Trophoblast cell (in vitro differentiated cells and primary cell): ENCODE data around the gene MEGF11.

Experiments used
- DNase-seq, 2 donors: peaks; one replicate each; pipeline ENCODE4 v3.0.0-alpha.2; 2016
- H2AFZ ChIP-seq: 2 replicates; pipeline ENCODE4 v1.6.1; 2013; ENCODE audit warnings: low read length, moderate library complexity, mild to moderate bottlenecking; ENCODE audit not compliant: insufficient read depth, poor library complexity
- H2AK5ac ChIP-seq: 2 replicates; pipeline ENCODE4 v1.6.1; 2013; ENCODE audit warnings: mild to moderate bottlenecking, low read length
- H2BK120ac ChIP-seq: 2 replicates; pipeline ENCODE4 v1.6.1; 2013; ENCODE audit warnings: low read length, mild to moderate bottlenecking, moderate library complexity; ENCODE audit not compliant: insufficient read depth, poor library complexity
- H2BK12ac ChIP-seq: 2 replicates; pipeline ENCODE4 v1.6.1; 2013; ENCODE audit warnings: mild to moderate bottlenecking, low read length, moderate library complexity
- H2BK5ac ChIP-seq: 2 replicates; pipeline ENCODE4 v1.6.1; 2013; ENCODE audit warnings: low read length, low read depth, moderate library complexity, mild to moderate bottlenecking; ENCODE audit not compliant: poor library complexity
- H3K14ac ChIP-seq: 2 replicates; pipeline ENCODE4 v1.6.1; 2013; ENCODE audit warnings: mild to moderate bottlenecking, low read length
- H3K18ac ChIP-seq: 2 replicates; pipeline ENCODE4 v1.6.1; 2013; ENCODE audit warnings: mild to moderate bottlenecking, low read length
- H3K23ac ChIP-seq: 2 replicates; pipeline ENCODE4 v1.6.1; 2013; ENCODE audit warnings: low read length
- H3K27ac ChIP-seq: 2 replicates; pipeline ENCODE4 v1.5.1; 2013; ENCODE audit warnings: low read depth, mild to moderate bottlenecking, inconsistent platforms, low read length, moderate library complexity
- H3K27me3 ChIP-seq: 2 replicates; pipeline ENCODE4 v1.6.1; 2013; ENCODE audit warnings: inconsistent platforms, mild to moderate bottlenecking, low read length, moderate library complexity; ENCODE audit not compliant: insufficient read depth
- H3K36me3 ChIP-seq, 2 experiments: 1 replicate in 1 of 2; 2 replicates in 1 of 2; pipeline ENCODE4 v1.6.1; 2013; ENCODE audit warnings: low read length in 2 of 2, mild to moderate bottlenecking in 2 of 2, moderate library complexity in 1 of 2; ENCODE audit not compliant: insufficient read depth in 2 of 2, control insufficient read depth in 1 of 2
- H3K4ac ChIP-seq: 2 replicates; pipeline ENCODE4 v1.6.1; 2013; ENCODE audit warnings: low read depth, mild to moderate bottlenecking, low read length, moderate library complexity
- H3K4me1 ChIP-seq, 2 experiments: 1 replicate in 1 of 2; 2 replicates in 1 of 2; pipeline ENCODE4 v1.6.1; 2013; ENCODE audit warnings: low read length in 2 of 2, mild to moderate bottlenecking in 2 of 2, moderate library complexity in 1 of 2; ENCODE audit not compliant: insufficient read depth in 2 of 2, control insufficient read depth in 1 of 2
- H3K4me2 ChIP-seq: 2 replicates; pipeline ENCODE4 v1.6.1; 2013; ENCODE audit warnings: inconsistent platforms, mild to moderate bottlenecking, low read length, moderate library complexity
- H3K4me3 ChIP-seq: 2 replicates; pipeline ENCODE4 v1.5.1; 2013; ENCODE audit warnings: mild to moderate bottlenecking, low read depth, low read length, inconsistent platforms
- H3K79me1 ChIP-seq: one replicate; pipeline ENCODE4 v1.6.1; 2013; ENCODE audit warnings: low read length
- H3K79me2 ChIP-seq: 2 replicates; pipeline ENCODE4 v1.6.1; 2013; ENCODE audit warnings: low read length, mild to moderate bottlenecking; ENCODE audit not compliant: control insufficient read depth, insufficient read depth, poor library complexity
- H3K9ac ChIP-seq: 2 replicates; pipeline ENCODE4 v1.6.1; 2013; ENCODE audit warnings: mild to moderate bottlenecking, low read length
- H3K9me3 ChIP-seq: 2 replicates; pipeline ENCODE4 v1.6.1; 2013; ENCODE audit warnings: low read depth, mild to moderate bottlenecking, control low read depth, inconsistent platforms, low read length; ENCODE audit not compliant: insufficient read depth
- H4K12ac ChIP-seq: 2 replicates; pipeline ENCODE4 v1.6.1; 2013; ENCODE audit warnings: low read depth, mild to moderate bottlenecking, low read length, moderate library complexity
- H4K8ac ChIP-seq: 2 replicates; pipeline ENCODE4 v1.6.1; 2013; ENCODE audit warnings: low read depth, mild to moderate bottlenecking, low read length, moderate library complexity
- H4K91ac ChIP-seq: one replicate; pipeline ENCODE4 v1.6.1; 2013; ENCODE audit warnings: low read depth, mild to moderate bottlenecking, low read length, moderate library complexity
- WGBS: extraction: QIAGEN DNeasy Blood & Tissue Kit; methylation state at CpG from one replicate; pipeline ENCODE4 v1.1.7; 2013; ENCODE audit warnings: missing lambda C conversion rate; ENCODE audit not compliant: insufficient read length, insufficient coverage; ENCODE audit errors: extremely low coverage; 5-methylcytosine and 5-hydroxymethylcytosine counted together

The MEGF11 gene

DNA sequence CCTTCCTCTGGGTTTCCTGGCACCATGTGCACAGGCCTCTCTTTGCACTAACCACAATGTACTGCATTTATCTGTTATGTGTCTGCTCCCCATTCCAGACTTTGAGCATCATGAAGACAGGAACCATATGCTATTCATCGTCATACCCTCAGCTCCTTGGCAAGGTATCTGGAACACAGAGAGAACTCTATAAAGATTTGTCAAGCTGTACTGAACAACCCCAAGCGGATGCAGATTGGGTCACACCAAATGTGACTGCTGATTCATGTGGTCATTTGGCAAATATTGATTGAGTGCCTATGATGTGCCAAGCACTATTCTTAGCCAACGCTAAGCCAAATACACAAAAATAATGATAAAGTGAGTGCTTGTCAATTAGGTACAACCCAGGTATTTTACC, 7.5 kb upstream of the MEGF11 start:
- Histone ChIP-seq H2AK5ac (no peak overlapping the region), H4K12ac (no peak overlapping the region), H3K79me1 (no peaks in the 10 kb centered on the region)

DNA sequence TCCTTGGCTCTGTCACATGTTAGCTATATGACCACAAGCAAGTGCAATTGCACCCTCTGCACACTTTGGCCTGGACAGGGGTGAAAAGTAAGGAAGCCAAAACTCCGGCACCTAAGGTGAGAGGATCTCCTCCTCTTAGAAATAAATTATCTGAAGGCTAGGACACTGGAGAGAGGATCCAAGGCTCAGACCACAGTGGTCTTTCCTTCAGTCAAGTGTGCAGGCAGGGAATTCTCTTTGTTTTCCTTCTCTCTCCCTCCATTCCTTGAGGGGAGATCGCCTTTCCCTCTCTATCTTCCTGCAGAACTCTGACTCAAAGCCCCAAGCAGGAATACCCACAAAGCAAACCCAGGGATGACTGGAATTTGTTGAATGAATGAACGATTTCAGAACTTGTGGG, 3.1 kb upstream of the MEGF11 start:
- no peaks in the 10 kb centered on the region for H3K79me1 ChIP-seq
- H2BK12ac ChIP-seq: no peak overlapping the region
- H3K4me3 ChIP-seq: no peak overlapping the region
- H2BK5ac ChIP-seq: no peak overlapping the region
- H2BK120ac ChIP-seq: no peak overlapping the region
- H4K8ac ChIP-seq: no peak overlapping the region
- H3K9me3 ChIP-seq: peaks cover 4% of the 10 kb centered on the region
- no peaks in the 10 kb centered on the region for H3K79me2 ChIP-seq
- H3K27me3 ChIP-seq: peaks cover 50% of the 10 kb centered on the region
- H3K4me1 ChIP-seq: peaks cover 4 to 7% of the 10 kb centered on the region in 2 experiments
- no peak overlapping the region for H3K4me2 ChIP-seq
- H3K14ac ChIP-seq: no peak overlapping the region
- no peak overlapping the region for H2AFZ ChIP-seq
- no peak overlapping the region for H3K23ac ChIP-seq
- H4K91ac ChIP-seq: no peak overlapping the region
- no peak overlapping the region for H4K12ac ChIP-seq
- WGBS: no CpG with 5 or more reads among the region's 3 CpGs
- no peak overlapping the region for H3K4ac ChIP-seq
- no peak overlapping the region for H2AK5ac ChIP-seq
- no peak overlapping the region for H3K9ac ChIP-seq
- no peaks in the 10 kb centered on the region for H3K36me3 ChIP-seq
- H3K18ac ChIP-seq: no peak overlapping the region
- no peak for DNase-seq
- H3K27ac ChIP-seq: no peak overlapping the region

More for the DNA sequence above, 7.5 kb upstream of the MEGF11 start:
- Histone ChIP-seq H2AFZ (no peak overlapping the region), H2BK12ac (no peak overlapping the region), H3K4me3 (no peak overlapping the region), H4K91ac (no peak overlapping the region), H3K4me1 (no peaks in the 10 kb centered on the region), H3K14ac (no peak overlapping the region), H3K9me3 (peaks cover 1% of the 10 kb centered on the region), H2BK5ac (no peak overlapping the region), H3K18ac (no peak overlapping the region), H4K8ac (no peak overlapping the region), H3K36me3 (no peaks in the 10 kb centered on the region), H2BK120ac (no peak overlapping the region), H3K27ac (no peak overlapping the region), H3K4ac (no peak overlapping the region), H3K9ac (no peak overlapping the region), H3K4me2 (no peak overlapping the region), H3K79me2 (no peaks in the 10 kb centered on the region), H3K27me3 (peaks cover 8% of the 10 kb centered on the region), H3K23ac (no peak overlapping the region)
- no peak for DNase-seq
- no CpG with 5 or more reads among the region's 3 CpGs for WGBS

DNA sequence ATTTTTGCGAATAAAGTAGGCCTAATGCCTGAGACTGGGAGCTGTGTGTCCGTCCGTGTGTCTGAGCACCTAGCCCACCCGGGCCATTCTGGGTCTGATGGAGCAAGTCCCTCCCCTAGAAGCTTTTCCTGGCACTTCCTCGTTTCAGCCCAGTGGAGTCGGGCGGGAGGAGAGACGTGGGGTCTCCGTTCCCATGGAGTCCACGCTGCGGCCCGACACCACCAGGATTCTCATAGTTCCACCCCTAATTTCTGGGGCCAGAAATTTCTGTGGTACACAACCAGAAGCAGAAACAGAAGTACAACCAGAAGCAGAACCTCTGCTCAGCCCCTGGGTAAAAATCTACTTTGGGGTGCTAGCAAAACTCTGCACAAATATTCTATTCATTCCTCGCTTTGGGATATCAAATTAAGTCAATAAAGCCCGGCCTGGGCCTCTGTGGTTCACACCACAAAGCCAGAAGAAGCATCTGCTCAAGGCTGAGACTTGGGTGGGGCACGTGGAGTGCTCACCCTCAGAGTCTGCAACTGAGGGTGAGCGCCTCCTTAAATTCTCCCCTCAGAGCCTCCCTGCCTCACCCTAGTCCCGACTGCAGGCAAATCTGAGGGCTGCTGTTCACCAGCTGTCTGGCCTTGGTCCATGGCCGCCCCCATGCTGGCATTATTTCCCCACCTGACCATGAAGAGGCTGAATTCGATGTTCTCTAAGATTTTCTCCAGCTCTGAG, 1.6 kb upstream of the MEGF11 start:
- Histone ChIP-seq H2BK5ac (no peak overlapping the region), H3K4me3 (no peak overlapping the region), H3K9me3 (peaks cover 2% of the 10 kb centered on the region), H3K4me2 (no peak overlapping the region), H3K18ac (no peak overlapping the region), H3K9ac (no peak overlapping the region), H3K23ac (no peak overlapping the region), H2AFZ (no peak overlapping the region), H3K36me3 (no peaks in the 10 kb centered on the region), H3K4me1 (peaks cover 4 to 7% of the 10 kb centered on the region in 2 experiments), H3K79me2 (no peaks in the 10 kb centered on the region), H2BK120ac (no peak overlapping the region), H4K8ac (no peak overlapping the region), H3K79me1 (no peaks in the 10 kb centered on the region), H4K12ac (no peak overlapping the region), H3K27ac (no peak overlapping the region), H3K27me3 (peaks cover 59% of the 10 kb centered on the region), H3K4ac (no peak overlapping the region), H2BK12ac (no peak overlapping the region), H3K14ac (no peak overlapping the region), H4K91ac (no peak overlapping the region), H2AK5ac (no peak overlapping the region)
- no peak for DNase-seq
- no CpG with 5 or more reads among the region's 19 CpGs for WGBS

DNA sequence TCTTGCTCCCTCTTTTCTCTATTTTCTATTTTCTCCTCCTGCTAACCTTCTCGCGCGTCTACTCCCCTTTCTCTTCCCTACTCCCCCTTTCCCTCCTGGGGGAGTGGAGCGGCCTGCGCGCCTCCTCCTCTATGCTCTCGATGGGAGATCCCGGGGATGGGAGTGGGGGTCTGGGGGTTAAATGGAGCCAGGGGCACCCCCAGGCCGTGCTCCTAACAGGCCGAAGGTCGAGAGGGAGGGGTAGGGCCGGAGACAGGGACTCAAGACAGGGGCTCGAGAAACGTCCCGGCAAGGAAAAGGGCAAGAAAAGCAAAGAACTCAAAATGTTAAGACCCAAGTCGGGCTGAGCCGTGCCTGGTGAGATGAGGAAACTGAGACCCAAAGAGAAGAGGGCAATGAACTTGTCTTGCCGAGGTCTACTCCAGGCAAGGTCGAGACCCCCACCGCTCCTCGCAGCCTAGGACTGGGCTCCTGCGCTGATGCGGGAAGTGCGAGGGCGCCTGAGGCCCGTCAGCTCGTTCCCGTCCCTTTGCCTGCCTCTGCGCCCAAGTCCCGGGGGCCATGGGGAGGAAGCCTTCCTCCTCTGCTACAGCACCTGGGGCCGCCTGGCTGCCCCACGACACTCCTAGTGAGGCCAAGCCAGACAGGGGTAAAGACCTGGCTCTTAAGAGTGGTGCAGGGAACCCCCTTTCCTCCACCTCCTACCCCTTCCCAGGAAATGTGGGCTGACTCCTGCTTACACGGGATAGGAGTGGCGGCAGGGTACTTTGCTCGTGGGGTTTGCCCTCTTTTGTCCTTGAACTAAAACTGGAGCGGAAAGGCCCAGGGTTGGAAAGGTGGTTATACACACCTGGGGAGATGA, 770 bp upstream of the MEGF11 start:
- Histone ChIP-seq H3K18ac (no peak overlapping the region), H3K4me3 (no peak overlapping the region), H2BK5ac (no peak overlapping the region), H3K27ac (no peak overlapping the region), H3K4ac (no peak overlapping the region), H4K12ac (no peak overlapping the region), H3K4me2 (peak overlapping the region; percentile 70), H2AK5ac (no peak overlapping the region), H2AFZ (no peak overlapping the region), H3K9ac (no peak overlapping the region), H3K14ac (no peak overlapping the region), H3K79me1 (no peaks in the 10 kb centered on the region), H2BK12ac (no peak overlapping the region), H3K4me1 (peaks cover 4 to 7% of the 10 kb centered on the region in 2 experiments), H3K9me3 (peaks cover 2% of the 10 kb centered on the region), H3K79me2 (no peaks in the 10 kb centered on the region), H3K23ac (no peak overlapping the region), H2BK120ac (no peak overlapping the region), H4K91ac (no peak overlapping the region), H3K36me3 (no peaks in the 10 kb centered on the region), H3K27me3 (peaks cover 62% of the 10 kb centered on the region), H4K8ac (no peak overlapping the region)
- no peak for DNase-seq
- WGBS: no CpG with 5 or more reads among the region's 36 CpGs
